HAP-1 (cell line): Measurements from ENCODE around the gene FRZB.
A peak's percentile ranks its signal among the peaks of the same experiment; 100 is the strongest.

ENCODE experiments used
- DNase-seq, 2 experiments: peaks; one replicate each; pipeline ENCODE4 v3.0.0-alpha.2; 2016 to 2020; ENCODE audit warnings: low spot score in 2 of 2
- H3K27me3 ChIP-seq: fragments of 250-450 bp; sonication (Bioruptor Pico); 2 replicates; pipeline ENCODE4 v1.5.1; 2020; ENCODE audit warnings: low read depth, mild to moderate bottlenecking, moderate library complexity
- H3K36me3 ChIP-seq: fragments of 250-450 bp; sonication (Bioruptor Pico); replicated peaks from 2 replicates; pipeline ENCODE4 v1.5.1; 2020; ENCODE audit warnings: mild to moderate bottlenecking
- H3K4me1 ChIP-seq: fragments of 250-450 bp; sonication (Bioruptor Pico); 2 replicates; pipeline ENCODE4 v1.5.1; 2020; ENCODE audit warnings: mild to moderate bottlenecking
- H3K4me3 ChIP-seq: fragments of 250-450 bp; sonication (Bioruptor Pico); 2 replicates; pipeline ENCODE4 v1.5.1; 2020; ENCODE audit warnings: mild to moderate bottlenecking, moderate library complexity
- H3K9me3 ChIP-seq: fragments of 250-450 bp; sonication (Bioruptor Pico); 2 replicates; pipeline ENCODE4 v1.5.1; 2020; ENCODE audit warnings: mild to moderate bottlenecking, moderate library complexity
- in situ Hi-C: fragments of 300-500 bp; cut with MboI; formaldehyde crosslinking; loops from 3 replicates; pipeline ENCODE4 v1.14.3; 2020; ENCODE audit warnings: low sequenced_read_pairs, inconsistent platforms, mixed read lengths

Gene FRZB

GRCh38 chr2:182819412-182819811 is 47.0 kb downstream of the FRZB start:
- H3K36me3 ChIP-seq: no peaks in the 10 kb centered on the region
- DNase-seq: peak in 1 of 2 experiments; percentile 10
- in situ Hi-C loops: no loop called here
- no peak overlapping the region for H3K4me3 ChIP-seq
- no peaks in the 10 kb centered on the region for H3K9me3 ChIP-seq
- H3K4me1 ChIP-seq: peaks cover 56% of the 10 kb centered on the region
- no peaks in the 10 kb centered on the region for H3K27me3 ChIP-seq

DNA sequence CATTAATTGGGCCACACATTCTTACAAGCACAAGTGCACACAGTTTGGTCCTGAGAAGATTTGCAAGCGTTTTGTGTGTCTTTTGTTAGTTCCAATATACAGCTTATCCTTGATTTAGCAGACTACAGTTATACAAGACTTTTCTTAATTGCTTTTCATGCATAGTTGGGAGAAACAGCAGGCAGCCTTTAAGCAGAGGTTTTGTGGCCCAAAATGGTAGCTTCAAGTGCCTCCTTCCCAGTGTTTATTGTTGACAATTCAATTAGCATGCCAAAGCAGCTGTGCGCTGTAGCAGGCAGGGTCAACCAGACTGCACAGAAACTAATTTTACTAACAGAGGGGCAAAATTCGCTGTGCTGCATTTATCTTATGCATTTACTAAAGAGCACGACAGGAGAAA is 47.5 kb downstream of the FRZB start:
- in situ Hi-C loops: no loop called here
- Histone ChIP-seq H3K27me3 (no peaks in the 10 kb centered on the region), H3K4me1 (peaks cover 51% of the 10 kb centered on the region), H3K36me3 (no peaks in the 10 kb centered on the region), H3K9me3 (no peaks in the 10 kb centered on the region), H3K4me3 (no peak overlapping the region)
- DNase-seq: peak; percentile 82 to 99

DNA sequence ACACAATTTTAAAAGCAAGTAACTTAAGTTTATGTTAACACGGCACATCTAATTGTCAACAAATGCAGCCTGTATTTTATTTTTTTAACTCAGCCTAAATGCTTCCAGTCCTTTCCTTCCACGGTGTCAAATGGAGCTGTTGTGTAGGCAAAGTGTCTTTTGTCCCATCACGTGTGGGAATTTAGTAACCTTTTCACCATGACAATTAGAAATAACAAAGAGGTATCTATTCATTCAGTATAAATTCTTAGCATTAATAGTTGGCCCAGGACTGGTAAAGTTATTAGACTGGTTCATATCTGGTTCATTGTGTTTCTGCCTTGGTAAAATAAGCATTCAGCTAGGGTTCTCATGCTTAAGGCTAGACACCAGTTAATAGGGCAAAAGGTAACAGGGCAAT is 47.9 kb downstream of the FRZB start:
- Histone ChIP-seq H3K4me1 (peaks cover 50% of the 10 kb centered on the region), H3K27me3 (no peaks in the 10 kb centered on the region), H3K9me3 (no peaks in the 10 kb centered on the region), H3K36me3 (no peaks in the 10 kb centered on the region), H3K4me3 (no peak overlapping the region)
- peak; percentile 29 to 93 for DNase-seq
- in situ Hi-C loops: no loop called here

- in situ Hi-C loops: no loop called here
Observed at GRCh38 chr2:182817558-182817957, 48.9 kb downstream of the FRZB start.

DNA sequence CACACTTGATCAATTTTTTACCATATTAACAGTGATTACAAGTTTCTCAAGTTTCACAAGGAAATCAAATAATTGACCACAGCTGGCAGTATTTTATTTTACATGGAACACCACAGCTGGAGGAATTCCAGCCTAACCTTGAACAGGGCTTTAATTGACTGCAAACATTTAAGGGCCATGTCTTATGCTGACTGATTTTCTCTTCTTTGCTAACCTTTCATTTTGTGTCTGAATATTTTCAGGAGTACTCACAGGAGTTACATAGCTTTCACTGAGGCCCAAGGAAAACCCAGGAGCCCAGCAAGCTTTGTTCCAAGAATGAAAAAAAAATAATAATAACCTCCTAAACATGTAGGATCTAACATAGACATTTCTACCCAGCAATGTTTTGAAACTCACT is 49.6 kb downstream of the FRZB start:
- H3K36me3 ChIP-seq: no peaks in the 10 kb centered on the region
- DNase-seq: no peak
- in situ Hi-C loops: no loop called here

More at GRCh38 chr2:182817558-182817957, 48.9 kb downstream of the FRZB start:
- no peaks in the 10 kb centered on the region for H3K36me3 ChIP-seq
- H3K9me3 ChIP-seq: no peaks in the 10 kb centered on the region
- DNase-seq: no peak
- H3K4me1 ChIP-seq: peaks cover 43% of the 10 kb centered on the region
- H3K27me3 ChIP-seq: no peaks in the 10 kb centered on the region
- no peak overlapping the region for H3K4me3 ChIP-seq

DNA sequence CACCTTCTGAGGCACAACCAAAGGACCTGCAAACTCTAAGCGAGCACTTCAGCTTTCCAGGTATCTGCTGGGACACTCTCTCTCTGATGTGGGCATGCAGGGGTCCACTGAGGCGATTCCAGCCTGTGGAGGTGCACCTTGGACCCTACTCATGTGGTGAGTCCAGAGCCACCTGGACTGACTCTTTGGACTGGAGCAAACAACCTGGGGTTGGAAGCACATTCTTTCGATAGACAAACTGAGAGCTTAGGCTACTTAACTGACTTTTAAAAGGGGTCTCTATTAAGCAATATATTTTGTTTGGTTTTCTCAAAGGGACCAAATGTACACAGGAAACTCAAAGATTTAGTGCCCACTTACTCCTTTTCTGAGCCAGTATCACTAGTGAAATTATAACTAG is 51.6 kb downstream of the FRZB start:
- no peaks in the 10 kb centered on the region for H3K36me3 ChIP-seq

More for the DNA sequence above, 49.6 kb downstream of the FRZB start:
- H3K9me3 ChIP-seq: no peaks in the 10 kb centered on the region
- no peaks in the 10 kb centered on the region for H3K27me3 ChIP-seq
- H3K4me3 ChIP-seq: no peak overlapping the region
- H3K4me1 ChIP-seq: peaks cover 36% of the 10 kb centered on the region

DNA sequence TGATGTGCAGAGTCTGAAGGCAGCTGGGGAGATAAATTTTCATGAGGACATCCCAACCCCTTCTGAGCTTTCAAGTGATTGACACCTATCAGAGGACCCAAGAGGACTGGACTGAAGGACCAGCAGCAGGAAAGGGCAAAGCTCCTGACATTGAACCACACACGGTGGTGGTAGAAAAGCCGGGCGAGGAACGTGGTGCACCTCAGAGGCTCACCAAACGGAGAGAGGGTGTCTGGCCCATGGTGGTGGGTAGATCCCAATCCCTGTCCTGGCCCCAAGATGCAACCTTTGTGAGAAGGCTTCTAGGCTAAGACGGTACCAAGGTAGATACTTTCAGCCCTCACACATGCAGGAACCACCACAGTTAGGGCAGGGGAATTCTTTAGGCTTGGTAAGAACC is 52.1 kb downstream of the FRZB start:
- Histone ChIP-seq H3K27me3 (no peaks in the 10 kb centered on the region), H3K4me3 (no peak overlapping the region), H3K9me3 (no peaks in the 10 kb centered on the region), H3K4me1 (peaks cover 26% of the 10 kb centered on the region), H3K36me3 (no peaks in the 10 kb centered on the region)
- in situ Hi-C loops: no loop called here
- no peak for DNase-seq

More for the DNA sequence above, 51.6 kb downstream of the FRZB start:
- Histone ChIP-seq H3K4me3 (no peak overlapping the region), H3K4me1 (peaks cover 31% of the 10 kb centered on the region), H3K9me3 (no peaks in the 10 kb centered on the region), H3K27me3 (no peaks in the 10 kb centered on the region)
- DNase-seq: no peak
- in situ Hi-C loops: no loop called here

- H3K4me3 ChIP-seq: no peak overlapping the region
- DNase-seq: no peak
- H3K9me3 ChIP-seq: no peaks in the 10 kb centered on the region
- no peaks in the 10 kb centered on the region for H3K27me3 ChIP-seq
- in situ Hi-C loops: no loop called here
- H3K36me3 ChIP-seq: no peaks in the 10 kb centered on the region
- no peaks in the 10 kb centered on the region for H3K4me1 ChIP-seq
Observed at GRCh38 chr2:182810087-182810486, 56.4 kb downstream of the FRZB start.

- no peaks in the 10 kb centered on the region for H3K27me3 ChIP-seq
- in situ Hi-C loops: no loop called here
Observed at GRCh38 chr2:182807319-182807718, 59.1 kb downstream of the FRZB start.

DNA sequence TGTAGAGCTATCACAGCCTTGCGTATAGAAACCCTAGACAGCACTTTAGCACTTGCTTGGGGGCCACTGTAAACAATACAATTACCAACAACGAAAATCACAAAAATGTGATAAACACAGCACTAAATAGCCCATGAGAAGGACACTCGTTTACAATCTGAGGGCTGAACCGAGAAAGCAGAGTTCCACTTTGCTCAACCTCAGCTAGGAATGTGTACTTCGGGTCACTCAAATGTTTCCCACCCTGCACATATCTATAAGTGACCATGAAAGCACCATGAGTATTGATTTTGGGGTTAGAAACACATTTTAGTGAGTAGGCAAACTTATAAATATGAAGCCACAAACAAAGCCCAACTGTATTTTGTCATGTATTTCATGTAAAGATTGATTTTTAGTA is 62.3 kb downstream of the FRZB start:
- Histone ChIP-seq H3K9me3 (no peaks in the 10 kb centered on the region), H3K36me3 (no peaks in the 10 kb centered on the region), H3K4me3 (no peak overlapping the region), H3K27me3 (no peaks in the 10 kb centered on the region), H3K4me1 (no peaks in the 10 kb centered on the region)
- no peak for DNase-seq
- in situ Hi-C loops: no loop called here

More at GRCh38 chr2:182807319-182807718, 59.1 kb downstream of the FRZB start:
- Histone ChIP-seq H3K9me3 (no peaks in the 10 kb centered on the region), H3K4me1 (no peaks in the 10 kb centered on the region), H3K36me3 (no peaks in the 10 kb centered on the region), H3K4me3 (no peak overlapping the region)
- no peak for DNase-seq

- no peaks in the 10 kb centered on the region for H3K9me3 ChIP-seq
- in situ Hi-C loops: no loop called here
- DNase-seq: no peak
- H3K27me3 ChIP-seq: no peaks in the 10 kb centered on the region
- no peaks in the 10 kb centered on the region for H3K36me3 ChIP-seq
- peaks cover 3% of the 10 kb centered on the region; the same call in 1 of the 2 replicates for H3K4me1 ChIP-seq
- no peak overlapping the region for H3K4me3 ChIP-seq
Observed at GRCh38 chr2:182798736-182799135, 67.7 kb downstream of the FRZB start.

- H3K4me3 ChIP-seq: no peak overlapping the region
- in situ Hi-C loops: no loop called here
Observed at GRCh38 chr2:182792441-182792840, 74.0 kb downstream of the FRZB start.

DNA sequence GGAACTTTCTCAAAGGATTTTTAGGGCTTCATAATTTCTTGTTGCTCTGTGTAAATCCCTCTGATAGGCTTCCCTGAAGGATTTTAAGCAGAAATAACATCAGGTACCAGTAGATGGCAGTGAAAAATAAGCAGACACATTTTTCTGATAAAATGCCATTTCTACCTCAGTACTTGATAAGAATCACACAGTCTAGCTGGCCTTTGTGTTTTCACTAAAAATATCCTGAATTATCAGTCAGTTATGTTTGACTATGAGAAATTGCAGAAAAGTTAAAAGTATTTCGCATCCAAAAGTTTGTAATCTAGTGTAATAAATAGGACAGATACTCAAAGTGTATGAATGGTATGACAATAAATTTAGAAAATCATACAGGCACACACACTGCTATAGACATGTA is 81.7 kb downstream of the FRZB start:
- H3K4me1 ChIP-seq: no peaks in the 10 kb centered on the region; the same call in 1 of the 2 replicates
- in situ Hi-C loops: no loop called here
- DNase-seq: peak in 1 of 2 experiments; percentile 64
- H3K27me3 ChIP-seq: no peaks in the 10 kb centered on the region
- H3K4me3 ChIP-seq: no peak overlapping the region
- no peaks in the 10 kb centered on the region for H3K9me3 ChIP-seq
- no peaks in the 10 kb centered on the region for H3K36me3 ChIP-seq

More at GRCh38 chr2:182792441-182792840, 74.0 kb downstream of the FRZB start:
- no peaks in the 10 kb centered on the region for H3K9me3 ChIP-seq
- H3K27me3 ChIP-seq: no peaks in the 10 kb centered on the region
- DNase-seq: no peak
- no peaks in the 10 kb centered on the region for H3K36me3 ChIP-seq
- H3K4me1 ChIP-seq: no peaks in the 10 kb centered on the region; the same call in 1 of the 2 replicates

DNA sequence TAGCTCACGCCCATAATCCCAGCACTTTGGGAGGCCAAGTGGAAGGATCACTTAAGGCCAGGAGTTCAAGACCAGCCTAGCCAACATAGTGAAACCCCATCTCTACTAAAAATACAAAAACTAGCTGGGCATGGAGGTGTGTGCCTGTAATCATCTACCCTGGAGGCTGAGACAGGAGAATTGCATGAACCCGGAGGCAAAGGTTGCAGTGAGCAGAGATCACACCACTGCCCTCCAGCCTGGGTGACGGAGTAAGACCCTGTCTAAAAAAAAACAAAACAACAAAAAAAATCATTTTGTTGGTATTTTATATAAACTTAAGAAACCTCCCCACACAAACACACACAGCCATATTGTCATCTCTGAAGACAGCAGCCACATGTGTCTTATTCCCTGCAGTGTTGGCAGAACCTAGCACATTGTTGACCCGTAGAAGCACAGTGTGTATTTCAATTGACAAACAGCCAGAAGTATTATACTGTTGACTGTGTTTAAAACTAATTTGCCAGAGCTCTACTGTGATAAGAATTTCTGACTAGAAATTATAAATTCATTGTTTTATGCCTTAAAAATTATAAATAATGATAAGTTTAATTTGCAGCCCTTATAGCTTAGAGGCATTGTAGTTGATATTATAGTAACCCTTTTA is 82.3 kb downstream of the FRZB start:
- Histone ChIP-seq H3K36me3 (no peaks in the 10 kb centered on the region), H3K27me3 (no peaks in the 10 kb centered on the region), H3K4me1 (no peaks in the 10 kb centered on the region; the same call in 1 of the 2 replicates), H3K9me3 (no peaks in the 10 kb centered on the region), H3K4me3 (no peak overlapping the region)
- DNase-seq: no peak
- in situ Hi-C loops: no loop called here
